HG03095 (cell line): ENCODE results near the gene LHX6.
A peak's percentile ranks its signal among the peaks of the same experiment; 100 is the strongest.

Experiments used
- ATAC-seq: cut with Tn5 transposase; IDR thresholded peaks from one replicate; pipeline ENCODE4 v1.9.1; 2021; ENCODE audit warnings: moderate library complexity; ENCODE audit not compliant: unreplicated experiment

LHX6 gene

DNA sequence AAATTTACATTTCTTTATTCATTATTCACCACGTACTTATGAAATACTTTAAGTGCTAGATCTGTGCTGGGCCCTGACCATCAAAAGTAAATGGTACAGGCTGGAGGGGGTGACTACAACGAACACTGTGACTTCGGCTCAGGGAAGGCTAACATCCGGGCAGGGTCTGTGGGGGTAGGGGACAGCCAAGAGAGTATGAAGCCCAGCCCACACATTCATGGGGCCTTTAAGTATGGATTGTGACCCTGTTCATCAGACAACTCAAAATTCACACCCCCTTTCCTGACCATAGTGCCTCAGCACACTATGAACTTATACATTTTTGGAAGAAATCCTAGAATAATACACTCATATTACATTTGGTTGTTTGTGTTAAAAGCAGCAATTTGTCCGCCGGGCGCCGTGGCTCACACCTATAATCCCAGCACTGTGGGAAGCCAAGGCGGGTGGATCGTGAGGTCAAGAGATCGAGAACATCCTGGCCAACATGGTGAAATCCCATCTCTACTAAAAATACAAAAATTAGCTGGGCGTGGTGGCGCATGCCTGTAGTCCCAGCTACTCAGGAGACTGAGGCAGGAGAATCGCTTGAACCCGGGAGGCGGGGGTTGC lies 35.7 kb downstream of the LHX6 start:
- ATAC-seq, result no peak

GRCh38 chr9:122192261-122192875 lies 36.4 kb downstream of the LHX6 start:
- no peak for ATAC-seq

GRCh38 chr9:122191584-122191983 lies 37.2 kb downstream of the LHX6 start:
- no peak for ATAC-seq

- no peak for ATAC-seq
Observed at GRCh38 chr9:122190597-122191381, 38.0 kb downstream of the LHX6 start.

- ATAC-seq, result no peak
Observed at GRCh38 chr9:122188369-122188768, 40.4 kb downstream of the LHX6 start.

DNA sequence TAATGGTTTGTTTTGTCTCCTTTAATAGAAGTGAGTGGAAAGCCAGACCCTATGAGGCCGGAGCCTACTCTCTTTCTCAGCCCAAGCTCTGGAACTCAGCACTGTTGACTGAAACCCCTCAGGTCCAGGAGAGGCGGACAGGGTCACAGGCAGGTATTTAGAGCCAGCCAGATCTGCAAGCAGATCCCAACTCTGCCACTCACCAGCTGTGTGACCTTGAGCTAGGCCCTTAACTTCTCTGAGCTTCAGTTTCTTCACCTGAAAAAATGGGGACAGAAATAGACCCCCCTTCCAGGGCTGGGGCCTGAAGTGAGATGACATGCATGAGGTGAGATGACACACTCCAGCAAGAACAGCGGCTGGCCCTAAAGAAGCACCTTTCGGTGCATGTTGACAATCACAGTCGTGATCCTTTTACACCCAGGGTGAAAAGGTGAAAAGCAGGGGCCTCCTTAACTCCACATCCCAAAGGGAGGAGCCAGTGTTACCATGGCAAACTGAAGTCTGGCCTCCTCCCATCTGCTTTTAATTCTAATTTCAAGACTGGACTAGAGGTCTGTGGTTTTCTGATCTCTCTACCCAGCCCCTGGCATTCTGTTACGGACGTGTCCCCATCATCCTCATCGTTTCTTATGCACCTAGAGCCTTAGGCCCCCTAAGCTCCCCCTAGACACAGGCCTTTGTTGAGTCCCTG lies 41.8 kb downstream of the LHX6 start:
- no peak for ATAC-seq

GRCh38 chr9:122186301-122186700 lies 42.5 kb downstream of the LHX6 start:
- ATAC-seq, result no peak

DNA sequence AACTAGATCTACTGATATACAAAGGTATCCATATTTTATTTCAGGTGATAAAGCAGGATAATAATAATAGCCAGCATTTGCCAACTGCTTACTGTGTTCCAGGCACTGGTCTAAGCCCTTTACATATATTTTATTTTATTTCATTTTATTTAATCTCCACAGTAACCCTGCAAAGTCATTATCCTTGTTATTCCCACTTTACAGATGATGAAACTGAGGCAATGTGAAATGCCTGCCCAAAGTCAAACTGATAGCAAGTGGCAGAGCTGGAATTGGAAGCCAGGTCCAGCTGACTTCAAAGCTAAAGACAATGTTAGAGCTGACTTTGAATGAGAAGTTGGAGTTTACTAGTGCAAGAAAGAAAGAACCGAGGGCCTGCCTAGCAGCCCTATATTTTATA lies 44.2 kb downstream of the LHX6 start:
- ATAC-seq, result no peak

DNA sequence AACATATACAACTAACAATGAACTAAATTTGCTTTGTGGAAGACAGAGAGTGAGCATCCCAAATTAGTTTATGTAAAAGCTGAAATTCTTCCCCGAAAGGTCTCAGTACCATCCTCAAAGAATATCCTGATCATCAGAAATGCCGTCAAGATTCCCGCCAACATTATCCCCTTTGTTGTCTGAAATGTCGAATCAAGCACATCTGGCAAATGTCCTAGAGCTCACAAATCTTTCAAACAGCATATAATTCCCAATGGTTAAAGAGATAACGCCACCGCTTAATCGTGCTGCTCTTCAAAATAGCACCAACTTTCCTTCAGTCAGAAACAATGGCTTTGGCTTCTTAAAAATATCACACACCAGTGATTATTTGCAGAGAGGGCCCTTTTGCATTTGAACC lies 45.3 kb downstream of the LHX6 start:
- ATAC-seq, result no peak

DNA sequence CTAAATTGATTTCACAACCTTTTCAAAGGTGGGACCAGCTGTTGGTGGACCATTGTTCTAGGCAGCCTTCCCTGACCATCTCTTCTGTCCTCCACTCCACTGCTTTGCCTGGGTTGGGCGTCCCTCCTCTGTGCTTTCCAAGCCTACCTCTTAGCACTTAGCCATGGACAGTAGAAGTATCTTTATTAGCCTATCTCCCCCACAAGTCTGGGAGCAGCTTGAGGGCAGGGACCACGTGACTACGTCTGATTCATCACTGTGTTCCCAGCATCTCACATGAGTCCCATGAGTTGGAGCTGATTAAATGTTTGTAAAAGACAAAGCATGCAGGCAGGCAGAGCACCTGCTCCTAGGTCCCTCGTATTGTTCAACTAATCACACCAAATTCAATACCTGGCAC lies 48.1 kb downstream of the LHX6 start:
- no peak for ATAC-seq

GRCh38 chr9:122179690-122180074 lies 49.1 kb downstream of the LHX6 start:
- no peak for ATAC-seq

DNA sequence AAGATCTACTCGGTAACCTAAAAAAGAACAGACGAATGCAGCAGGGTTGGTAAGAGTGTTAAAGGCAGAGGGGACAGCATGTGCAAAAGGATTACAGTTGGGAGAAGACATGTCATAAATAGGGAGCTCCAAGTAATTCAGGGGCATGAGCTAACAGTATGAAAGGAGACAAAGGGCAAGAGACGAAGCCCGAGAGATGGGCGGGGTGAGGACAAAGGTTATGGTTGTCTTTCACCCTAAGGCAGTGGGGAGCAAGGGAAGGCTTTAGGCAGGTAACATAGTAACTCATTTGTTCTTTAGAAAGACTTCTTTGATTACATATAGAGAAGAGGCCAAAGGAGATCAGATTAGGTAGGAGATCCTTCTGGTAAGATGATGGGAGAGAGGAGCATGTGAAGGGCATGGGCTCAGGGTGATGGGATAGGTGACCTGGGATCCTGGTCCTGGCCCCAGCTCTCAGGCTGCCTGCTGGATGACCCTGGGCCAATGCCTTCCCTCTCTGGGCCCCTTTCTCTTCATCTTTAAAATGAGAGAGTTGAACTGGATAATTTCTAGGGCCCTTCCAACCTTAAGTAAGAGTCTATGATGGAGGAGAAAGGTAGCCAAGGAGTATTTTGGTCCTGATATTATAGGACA lies 49.6 kb downstream of the LHX6 start:
- no peak for ATAC-seq

DNA sequence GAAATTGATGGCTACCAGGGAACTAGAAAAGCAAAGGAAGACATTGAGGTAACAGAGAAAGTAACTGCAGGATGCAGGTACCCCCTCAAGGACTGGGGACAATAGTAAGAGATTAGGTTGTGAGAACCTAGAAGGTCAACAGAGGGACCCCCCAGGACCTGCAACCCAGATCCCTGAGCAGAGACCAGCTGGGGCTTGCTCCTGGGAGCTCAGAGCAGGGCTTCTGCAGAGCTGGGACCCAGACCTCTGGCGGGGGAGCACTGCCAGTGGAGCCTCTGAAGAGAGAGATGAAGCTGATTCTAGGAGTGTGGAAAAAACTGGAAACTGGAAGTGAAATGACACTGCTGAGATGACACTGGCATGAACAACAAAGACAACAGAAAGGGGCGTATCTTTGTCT lies 51.8 kb downstream of the LHX6 start:
- no peak for ATAC-seq

DNA sequence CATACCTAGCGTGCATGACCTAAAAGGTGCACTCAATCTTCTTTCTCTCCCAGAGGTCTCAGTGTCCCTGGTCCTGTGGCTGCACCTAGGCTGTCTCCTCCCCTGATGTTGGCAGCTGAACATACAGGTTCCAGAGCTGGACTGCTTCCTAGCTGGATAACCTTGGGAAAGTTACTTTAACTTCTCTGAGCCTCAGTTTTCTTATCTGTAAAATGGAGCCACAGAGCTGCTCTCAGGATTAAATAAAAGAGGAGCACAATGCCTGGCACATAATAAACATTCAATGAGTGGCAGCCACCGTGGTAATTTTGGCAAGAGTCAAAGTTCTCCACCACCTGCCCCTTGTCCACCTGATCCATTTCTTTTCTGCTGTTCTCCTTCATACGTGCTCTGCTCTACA lies 55.1 kb downstream of the LHX6 start:
- no peak for ATAC-seq

DNA sequence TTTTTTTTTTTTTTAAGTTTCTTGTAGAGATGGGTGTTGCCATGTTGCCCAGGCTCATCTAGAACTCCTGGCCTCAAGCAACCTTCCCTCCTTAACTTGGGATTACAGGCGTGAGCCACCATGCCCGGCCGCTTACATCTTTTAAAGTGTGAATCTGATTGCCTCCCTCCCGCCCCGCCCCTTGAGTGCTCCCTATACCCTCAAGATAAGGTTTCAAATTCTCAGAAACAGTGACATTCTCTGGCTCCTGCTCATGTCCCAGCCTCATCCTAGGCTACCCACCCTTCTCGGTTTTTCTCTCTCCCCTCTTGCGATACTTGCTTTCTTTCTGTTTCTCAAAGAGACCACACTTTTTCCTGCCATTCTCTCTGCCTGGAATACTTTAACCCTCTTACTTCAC lies 56.6 kb downstream of the LHX6 start:
- ATAC-seq, result no peak

- no peak for ATAC-seq
Observed at GRCh38 chr9:122168356-122168755, 60.4 kb downstream of the LHX6 start.

DNA sequence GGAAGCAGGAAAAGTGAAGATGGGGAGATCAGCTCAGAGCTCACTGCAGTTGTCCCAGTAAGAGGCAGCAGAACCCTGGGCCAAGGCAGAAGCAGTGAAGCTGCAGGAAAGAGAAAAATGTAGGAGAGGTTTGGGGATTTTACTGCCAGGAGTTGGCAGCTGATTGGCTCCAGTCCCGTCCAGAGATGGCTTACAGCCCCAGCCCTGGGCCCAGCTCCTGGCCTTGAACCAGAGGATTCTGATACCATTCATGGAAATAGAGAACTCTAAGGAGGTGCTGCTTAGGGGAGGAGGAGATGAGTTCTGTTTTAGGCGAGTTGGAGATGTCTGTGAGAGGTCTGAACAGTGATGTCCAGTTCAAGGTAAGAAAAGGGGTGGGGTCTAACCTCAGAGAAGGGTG lies 64.5 kb downstream of the LHX6 start:
- no peak for ATAC-seq

DNA sequence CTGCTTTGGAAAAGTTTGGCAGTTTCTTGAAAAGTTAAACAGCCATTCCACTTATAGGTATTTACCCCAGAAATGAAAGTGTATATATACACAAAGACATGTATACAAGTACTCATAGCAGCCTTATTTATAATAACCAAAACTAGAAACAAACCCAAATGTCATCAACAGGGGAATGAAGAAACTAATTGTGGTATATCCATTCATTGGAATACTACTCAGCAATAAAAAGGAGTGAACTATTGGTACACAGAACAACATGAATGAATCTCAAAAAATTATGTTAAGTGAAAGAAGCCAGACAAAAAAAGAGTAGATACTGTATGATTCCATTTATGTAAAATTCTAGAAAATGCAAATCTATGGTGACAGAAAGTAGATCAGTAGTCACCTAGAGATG lies 66.3 kb downstream of the LHX6 start:
- ATAC-seq, result no peak

DNA sequence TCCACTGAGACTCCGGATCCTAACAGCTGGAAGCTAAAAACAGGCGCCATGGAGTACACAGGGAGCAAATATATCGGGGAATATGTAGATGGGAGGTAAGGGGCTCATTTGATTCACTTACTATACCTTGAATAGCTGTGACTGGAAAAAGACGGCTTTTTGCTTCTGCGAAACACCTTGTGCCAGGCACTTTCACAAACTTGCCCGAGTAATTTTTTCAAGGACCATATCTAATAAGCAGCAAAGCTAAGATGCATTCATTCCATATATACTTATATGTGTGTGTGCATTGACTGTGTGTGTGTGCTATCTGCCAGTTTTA lies 68.9 kb downstream of the LHX6 start:
- ATAC-seq, result no peak

DNA sequence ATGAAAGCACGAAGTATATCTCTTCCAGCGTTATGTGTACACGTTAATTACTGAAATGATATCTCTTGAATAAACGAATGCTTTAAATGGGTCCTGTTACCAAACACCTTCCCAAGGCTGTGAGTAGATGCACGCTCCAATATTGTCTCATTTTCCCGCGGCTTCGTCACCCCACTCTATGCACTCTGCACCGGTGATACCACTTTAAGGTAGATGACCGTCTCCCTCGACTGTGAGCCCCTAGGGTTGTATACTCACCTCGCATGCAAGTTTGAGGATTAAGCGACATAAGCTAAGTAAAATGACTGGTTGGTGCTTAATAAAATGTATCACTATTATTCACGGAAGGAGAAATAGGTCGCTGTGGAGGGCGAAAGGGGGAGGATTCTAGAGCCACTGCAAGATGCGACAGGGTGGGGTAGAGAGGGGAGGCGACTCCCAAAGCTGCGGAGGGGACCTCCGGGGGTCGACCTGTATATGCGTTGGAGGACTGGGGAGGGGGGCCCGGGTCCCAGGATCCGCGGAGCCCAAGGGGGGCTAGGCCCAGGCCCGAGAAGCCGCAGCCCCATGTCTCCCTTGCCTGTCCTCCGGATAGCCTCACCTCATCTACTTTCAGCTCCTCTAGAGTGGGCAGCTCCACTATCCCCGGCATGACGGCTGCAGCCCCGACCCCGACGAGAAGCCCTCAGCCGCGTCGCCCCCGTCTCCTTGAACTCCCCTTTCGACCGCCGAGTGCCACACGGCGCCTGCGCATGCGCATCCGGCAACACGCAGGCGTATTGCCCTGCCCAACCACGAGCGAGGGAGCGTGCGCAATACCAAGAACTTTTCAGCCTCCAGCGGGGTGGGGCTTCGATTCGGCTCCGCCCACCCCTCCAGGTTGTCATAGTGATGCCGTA lies 69.5 kb downstream of the LHX6 start, which contains the start of the genes MORN5 and NDUFA8:
Gene MORN5, plus strand, starts transcription at position 883 of the 899 bp plus-strand sequence. CDS start 65 bp downstream, outside the sequence.
Gene NDUFA8, minus strand, starts transcription at position 754 of the 899 bp plus-strand sequence. Its CDS starts 102 bp downstream, at position 652.
- ATAC-seq, result peak; percentile 91
